A549 (cell line): ENCODE data around the gene LOXL4.

Experiments used
- ESRRA ChIP-seq: fragments of 150-350 bp; IDR thresholded peaks from 2 replicates; pipeline ENCODE4 v1.6.1; 2014; ENCODE audit warnings: mild to moderate bottlenecking, low read length, borderline replicate concordance
- MAZ ChIP-seq: fragments of 150-350 bp; IDR thresholded peaks from 2 replicates; pipeline ENCODE4 v1.6.1; 2014; ENCODE audit warnings: antibody characterized with exemption, low read depth, low read length, borderline replicate concordance
- MYC ChIP-seq: IDR thresholded peaks from 2 replicates; pipeline ENCODE4 v1.6.1; 2012; ENCODE audit warnings: mild to moderate bottlenecking, inconsistent platforms, low read length, improper control_type of control experiment, borderline replicate concordance
- POLR2A ChIP-seq: IDR thresholded peaks from 2 replicates; pipeline ENCODE4 v1.6.1; 2012; ENCODE audit warnings: mild to moderate bottlenecking, low read length
- RARB ChIP-seq: fragments of 250-450 bp; sonication (Bioruptor Pico); IDR thresholded peaks from 2 replicates; pipeline ENCODE4 v1.8.0; 2021; ENCODE audit warnings: mild to moderate bottlenecking, moderate library complexity
- SREBF2 ChIP-seq: fragments of 450-650 bp; IDR thresholded peaks from 2 replicates; pipeline ENCODE4 v1.6.1; 2014; ENCODE audit warnings: mild to moderate bottlenecking, moderate library complexity
- TF ChIP-seq, protein P1 (sequence below): fragments of >200 bp; sonication (Bioruptor Twin); formaldehyde crosslinking; IDR thresholded peaks from 3 replicates; pipeline ENCODE4 v1.5.1; 2016

DNA sequence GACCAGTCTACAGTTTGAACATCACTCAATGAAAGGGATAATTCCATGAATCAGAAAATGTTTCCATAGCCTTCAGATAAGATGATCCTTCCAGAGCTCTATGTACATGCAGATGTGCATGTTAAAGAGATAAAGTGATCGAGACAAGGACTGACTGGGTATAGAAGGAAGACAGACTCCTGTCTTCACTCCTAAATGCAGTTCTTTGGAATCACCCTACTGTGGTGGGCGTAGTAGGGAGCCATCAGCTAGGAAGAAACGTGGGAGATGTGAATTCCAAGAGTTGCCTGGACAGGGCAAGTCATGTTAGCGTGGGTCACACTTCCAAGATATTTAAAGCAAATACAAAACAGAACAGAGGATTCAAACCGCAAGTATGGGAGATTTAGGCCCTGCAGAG lies 23.9 kb downstream of the LOXL4 start:
- TF ChIP-seq, protein P1, sequence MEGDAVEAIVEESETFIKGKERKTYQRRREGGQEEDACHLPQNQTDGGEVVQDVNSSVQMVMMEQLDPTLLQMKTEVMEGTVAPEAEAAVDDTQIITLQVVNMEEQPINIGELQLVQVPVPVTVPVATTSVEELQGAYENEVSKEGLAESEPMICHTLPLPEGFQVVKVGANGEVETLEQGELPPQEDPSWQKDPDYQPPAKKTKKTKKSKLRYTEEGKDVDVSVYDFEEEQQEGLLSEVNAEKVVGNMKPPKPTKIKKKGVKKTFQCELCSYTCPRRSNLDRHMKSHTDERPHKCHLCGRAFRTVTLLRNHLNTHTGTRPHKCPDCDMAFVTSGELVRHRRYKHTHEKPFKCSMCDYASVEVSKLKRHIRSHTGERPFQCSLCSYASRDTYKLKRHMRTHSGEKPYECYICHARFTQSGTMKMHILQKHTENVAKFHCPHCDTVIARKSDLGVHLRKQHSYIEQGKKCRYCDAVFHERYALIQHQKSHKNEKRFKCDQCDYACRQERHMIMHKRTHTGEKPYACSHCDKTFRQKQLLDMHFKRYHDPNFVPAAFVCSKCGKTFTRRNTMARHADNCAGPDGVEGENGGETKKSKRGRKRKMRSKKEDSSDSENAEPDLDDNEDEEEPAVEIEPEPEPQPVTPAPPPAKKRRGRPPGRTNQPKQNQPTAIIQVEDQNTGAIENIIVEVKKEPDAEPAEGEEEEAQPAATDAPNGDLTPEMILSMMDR, result no peak
- TF ChIP-seq POLR2A (no peak), MAZ (no peak), MYC (no peak), ESRRA (no peak), SREBF2 (no peak), RARB (CRISPR knock-in tag) (no peak)
